K562 (cell line): ENCODE measurements around the gene NVL. TPM values are rescaled to one million over a fixed set of nuclear protein-coding genes. Genes with fewer than 3 reads are reported as not detected.

Experiments used
- ATAC-seq: fragments of 200-7000 bp; cut with Tn5 transposase; 3 replicates; pipeline ENCODE4 v1.9.1; 2020; ENCODE audit warnings: moderate library complexity
- BruUV-seq: library from RNA; stranded (reverse); fragments of 400-500 nt; replicated peaks from 2 replicates; lab custom pipeline; 2021; lab: Mats Ljungman, UMichigan
- CTCF ChIA-PET: fragments of 300-600 bp; formaldehyde crosslinking; extraction: SDS; loops from one replicate; lab custom pipeline; 2021; ENCODE audit warnings: low intra/inter-chr PET ratio; lab: Yijun Ruan, JAX
- POLR2A ChIA-PET: fragments of 300-600, 350-650 bp; sonication (Branson Sonifier 250); formaldehyde crosslinking; extraction: SDS; loops from one replicate; lab custom pipeline; 2021; ENCODE audit warnings: antibody characterized with exemption, inconsistent platforms; lab: Yijun Ruan, JAX
- DNase-seq, 4 experiments: peaks; one replicate each; pipeline versions ENCODE4 v3.0.0 to v3.0.0-alpha.2; 2011 to 2018; ENCODE audit warnings: low spot score in 3 of 4, mixed read lengths in 3 of 4; ENCODE audit errors: extremely low read depth in 1 of 4
- FAIRE-seq: peaks from 2 replicates; lab custom pipeline; 2011; peaks lifted over from hg19 to GRCh38; lab: Jason Lieb, UNC
- H2AFZ ChIP-seq: 2 replicates; pipeline ENCODE4 v1.6.0; 2011; ENCODE audit warnings: low read depth, low read length, control low read depth, inconsistent platforms
- H3K27ac ChIP-seq: fragments of 200-600 bp; 3 replicates; pipeline ENCODE4 v1.8.0; 2011; ENCODE audit warnings: low read depth, mild to moderate bottlenecking, control low read depth, inconsistent platforms, low read length, moderate library complexity, mixed read lengths; ENCODE audit errors: extremely low read depth
- H3K27me3 ChIP-seq, 2 experiments: fragments of 300-600 bp in 1 of 2; 2 replicates in 1 of 2; 3 replicates in 1 of 2; pipeline versions ENCODE4 v1.6.0 to v1.8.0; 2011; ENCODE audit warnings: inconsistent platforms in 2 of 2, low read length in 2 of 2, mild to moderate bottlenecking in 1 of 2, mixed read lengths in 1 of 2, moderate library complexity in 1 of 2; ENCODE audit not compliant: control insufficient read depth in 2 of 2, insufficient read depth in 2 of 2
- H3K36me3 ChIP-seq: fragments of 300-600 bp; 3 replicates; pipeline ENCODE4 v1.8.0; 2011; ENCODE audit warnings: mild to moderate bottlenecking, low read length, inconsistent platforms; ENCODE audit not compliant: control insufficient read depth, insufficient read depth
- H3K4me1 ChIP-seq, 2 experiments: fragments of 200-600 bp in 1 of 2; replicated peaks in 1 of 2; 2 replicates in 1 of 2; 3 replicates in 1 of 2; pipeline versions ENCODE4 v1.5.1 to v1.8.0; 2011; ENCODE audit warnings: inconsistent platforms in 2 of 2, low read length in 2 of 2, mild to moderate bottlenecking in 1 of 2, mixed read lengths in 1 of 2, moderate library complexity in 1 of 2; ENCODE audit not compliant: control insufficient read depth in 2 of 2, insufficient read depth in 2 of 2
- H3K4me2 ChIP-seq: 2 replicates; pipeline ENCODE4 v1.6.1; 2011; ENCODE audit warnings: low read length, control low read depth, inconsistent platforms, mixed read lengths; ENCODE audit not compliant: insufficient read depth
- H3K4me3 ChIP-seq: fragments of 200-600 bp; sonication (generic), shearing (Covaris generic); 2 replicates; pipeline ENCODE4 v1.5.1; 2016; ENCODE audit warnings: control low read depth, inconsistent platforms
- H3K79me2 ChIP-seq: fragments of 200-600 bp; 3 replicates; pipeline ENCODE4 v1.8.0; 2011; ENCODE audit warnings: low read length, inconsistent platforms; ENCODE audit not compliant: control insufficient read depth, insufficient read depth
- H3K9ac ChIP-seq, 2 experiments: 2 replicates each; pipeline versions ENCODE4 v1.6.0 to v1.6.1; 2011; ENCODE audit warnings: low read depth in 2 of 2, low read length in 2 of 2, control low read depth in 1 of 2, inconsistent platforms in 1 of 2, mild to moderate bottlenecking in 1 of 2, mixed read lengths in 1 of 2; ENCODE audit not compliant: insufficient read depth in 1 of 2
- H3K9me1 ChIP-seq: one replicate; pipeline ENCODE4 v1.6.0; 2011; ENCODE audit warnings: inconsistent platforms, mild to moderate bottlenecking, low read length, moderate library complexity; ENCODE audit not compliant: control insufficient read depth, insufficient read depth
- H3K9me3 ChIP-seq: replicated peaks from 2 replicates; pipeline ENCODE4 v1.5.1; 2011; ENCODE audit warnings: low read depth, low read length, inconsistent platforms; ENCODE audit not compliant: control insufficient read depth, insufficient read depth
- H4K20me1 ChIP-seq: replicated peaks from 2 replicates; pipeline ENCODE4 v1.6.1; 2011; ENCODE audit warnings: low read length, inconsistent platforms, mixed read lengths; ENCODE audit not compliant: control insufficient read depth, insufficient read depth
- NFIC ChIP-seq: fragments of 450-650 bp; IDR thresholded peaks from 2 replicates; pipeline ENCODE4 v1.6.1; 2017; ENCODE audit warnings: mild to moderate bottlenecking, inconsistent platforms
- THAP7 ChIP-seq: fragments of 250-450 bp; sonication (Bioruptor Pico); IDR thresholded peaks from 2 replicates; pipeline ENCODE4 v1.5.0; 2021
- WGBS: fragments of 100-300 bp; shearing (Covaris generic); methylation state at CpG from one replicate; pipeline ENCODE4 v1.1.6; 2016; ENCODE audit warnings: low coverage, mixed read lengths; ENCODE audit not compliant: insufficient coverage; ENCODE audit errors: missing lambda C conversion rate; 5-methylcytosine and 5-hydroxymethylcytosine counted together
- in situ Hi-C: fragments of 300-500 bp; cut with MboI; formaldehyde crosslinking; loops from 4 replicates; pipeline ENCODE4 v1.15.0; 2018; ENCODE audit warnings: inconsistent platforms, mixed read lengths
- intact Hi-C: fragments of 100-400 bp; cut with micrococcal nuclease; formaldehyde crosslinking; loops from 2 replicates; pipeline ENCODE4 v1.14.2; 2022
- polyA plus RNA-seq, 8 experiments: library from polyadenylated mRNA; depleted of rRNA in 4 of 8; stranded (reverse) in 5 of 8; unstranded in 3 of 8; fragments of >200 nt; fragmentation: Nextera tagmentation in 2 of 8; fragmentation: Illumina TruSeq in 1 of 8; extraction: Ambion mirVana in 2 of 8; extraction: Trizol in 1 of 8; gene quantifications; 2 replicates each; pipeline versions ENCODE4 v1.2.1 to v1.2.3, GENCODE V29; 2011 to 2014; ENCODE audit warnings: inconsistent platforms in 1 of 8, missing spikeins in 1 of 8
- total RNA-seq, 7 experiments: library from RNA; depleted of rRNA in 6 of 7; stranded (reverse); fragments of >200 nt in 6 of 7; fragmentation: Illumina TruSeq in 2 of 7; extraction: Trizol in 2 of 7; gene quantifications; 2 replicates each; pipeline versions ENCODE4 v1.2.1 to v1.2.3, GENCODE V29; 2011 to 2021; ENCODE audit warnings: low replicate concordance in 1 of 7

Gene NVL
- total and polyA plus RNA-seq, 9 of the 15 experiments (the other 6 are each of a cell fraction or from before 2014, with no cell fraction given) = 32.5 to 86.6 (median 62.9) TPM

GRCh38 chr1:224267925-224268324 is 62.0 kb downstream of the NVL start:
- intact Hi-C loops = no loop called here
- POLR2A ChIA-PET = interaction anchor here (0.9 kb wide), 1 partner anchor 16 kb away, joined by 6 read pairs; no protein-coding TSS in a partner anchor

More at GRCh38 chr1:224267925-224268324, 62.0 kb downstream of the NVL start:
- H3K9me1 ChIP-seq = no peaks in the 10 kb centered on the region
- CTCF ChIA-PET = no interaction called here
- H2AFZ ChIP-seq = no peak overlapping the region
- no peak for TF ChIP-seq THAP7 (CRISPR knock-in tag)
- 0 out of 2 replicates have a peak, but pooled peaks have one; percentile 12 for TF ChIP-seq NFIC
- peaks cover 0 to 3% of the 10 kb centered on the region in 2 experiments; a peak in 1 of 5 replicates for H3K4me1 ChIP-seq
- in situ Hi-C loops = no loop called here
- FAIRE-seq (no peak), ATAC-seq (no peak), DNase-seq (no peak)
- H3K4me3 ChIP-seq = no peak overlapping the region
- no peaks in the 10 kb centered on the region for H4K20me1 ChIP-seq
- H3K79me2 ChIP-seq = no peaks in the 10 kb centered on the region
- 82% methylated on average over 4 of the region's 4 CpGs for WGBS
- H3K27ac ChIP-seq = no peak overlapping the region
- no TSS peak for BruUV-seq
- H3K27me3 ChIP-seq = no peaks in the 10 kb centered on the region
- H3K36me3 ChIP-seq = peaks cover 59% of the 10 kb centered on the region
- no peak overlapping the region for H3K4me2 ChIP-seq
- H3K9ac ChIP-seq = no peak overlapping the region
- H3K9me3 ChIP-seq = no peaks in the 10 kb centered on the region
